HS-27A (cell line): ENCODE data around the gene ANXA3.
"Not testable (repeated sequence)": the region's sequence is repeated elsewhere in the genome, so short reads cannot be mapped to it uniquely, and the experiment has no call there.

ENCODE experiments used
- DNase-seq: peaks from one replicate; pipeline ENCODE4 v3.0.0-alpha.2; 2012; ENCODE audit warnings: low read depth, missing footprints

ANXA3 gene

GRCh38 chr4:78551420-78552351 lies at the start of gene ANXA3:
Gene ANXA3, plus strand, starts transcription at chr4:78551770. Its CDS starts 2,704 bp downstream, at chr4:78554474.
- no peak for DNase-seq

- not testable (repeated sequence) for DNase-seq
Measured at GRCh38 chr4:78506260-78506659, 45.3 kb upstream of the ANXA3 start.

GRCh38 chr4:78509043-78509442 lies 42.5 kb upstream of the ANXA3 start:
- no peak for DNase-seq

GRCh38 chr4:78510108-78510507 lies 41.5 kb upstream of the ANXA3 start:
- no peak for DNase-seq

GRCh38 chr4:78510681-78511080 lies 40.9 kb upstream of the ANXA3 start:
- DNase-seq, result no peak

GRCh38 chr4:78512357-78512920 lies 39.1 kb upstream of the ANXA3 start:
- no peak for DNase-seq

- no peak for DNase-seq
Measured at GRCh38 chr4:78513411-78513975, 38.1 kb upstream of the ANXA3 start.

- DNase-seq, result no peak
Measured at GRCh38 chr4:78517050-78517652, 34.4 kb upstream of the ANXA3 start.

- DNase-seq, result no peak
Measured at GRCh38 chr4:78518561-78518960, 33.0 kb upstream of the ANXA3 start.

GRCh38 chr4:78519962-78520361 lies 31.6 kb upstream of the ANXA3 start:
- no peak for DNase-seq

- DNase-seq, result no peak
Measured at GRCh38 chr4:78520808-78521226, 30.8 kb upstream of the ANXA3 start.

GRCh38 chr4:78524009-78524408 lies 27.6 kb upstream of the ANXA3 start:
- DNase-seq, result no peak

- DNase-seq, result no peak
Measured at GRCh38 chr4:78525559-78525958, 26.0 kb upstream of the ANXA3 start.

GRCh38 chr4:78527103-78527502 lies 24.5 kb upstream of the ANXA3 start:
- no peak for DNase-seq

- no peak for DNase-seq
Measured at GRCh38 chr4:78527555-78527954, 24.0 kb upstream of the ANXA3 start.

- DNase-seq, result no peak
Measured at GRCh38 chr4:78528327-78528726, 23.2 kb upstream of the ANXA3 start.

GRCh38 chr4:78529569-78530209 lies 21.9 kb upstream of the ANXA3 start:
- DNase-seq, result no peak

- no peak for DNase-seq
Measured at GRCh38 chr4:78532046-78532445, 19.5 kb upstream of the ANXA3 start.

GRCh38 chr4:78533854-78534253 lies 17.7 kb upstream of the ANXA3 start:
- no peak for DNase-seq

- DNase-seq, result no peak
Measured at GRCh38 chr4:78534286-78534955, 17.1 kb upstream of the ANXA3 start.

- DNase-seq, result no peak
Measured at GRCh38 chr4:78542373-78542772, 9.2 kb upstream of the ANXA3 start.
